Astrocyte (in vitro differentiated cells and primary cell): ENCODE measurements around the gene CFAP97. TPM values are rescaled to one million over a fixed set of nuclear protein-coding genes. Genes with fewer than 3 reads are reported as not detected.

ENCODE experiments used
- DNase-seq: peaks from one replicate; pipeline ENCODE4 v3.0.0-alpha.2; 2010; ENCODE audit warnings: low read depth
- FAIRE-seq: peaks from 2 replicates; lab custom pipeline; 2011; peaks lifted over from hg19 to GRCh38; lab: Jason Lieb, UNC
- H2AFZ ChIP-seq: 2 replicates; pipeline ENCODE4 v1.6.0; 2012; ENCODE audit warnings: low read depth, low read length, inconsistent platforms
- H3K27ac ChIP-seq: 2 replicates; pipeline ENCODE4 v1.5.1; 2011; ENCODE audit warnings: low read depth, low read length, inconsistent platforms
- H3K27me3 ChIP-seq: 2 replicates; pipeline ENCODE4 v1.6.0; 2011; ENCODE audit warnings: low read length, inconsistent platforms; ENCODE audit not compliant: insufficient read depth
- H3K36me3 ChIP-seq: 2 replicates; pipeline ENCODE4 v1.5.1; 2011; ENCODE audit warnings: low read length, inconsistent platforms; ENCODE audit not compliant: insufficient read depth
- H3K4me1 ChIP-seq: 2 replicates; pipeline ENCODE4 v1.5.1; 2011; ENCODE audit warnings: low read length, inconsistent platforms; ENCODE audit not compliant: insufficient read depth
- H3K4me2 ChIP-seq: 2 replicates; pipeline ENCODE4 v1.6.0; 2012; ENCODE audit warnings: low read length, inconsistent platforms
- H3K4me3 ChIP-seq: 2 replicates; pipeline ENCODE4 v1.5.1; 2011; ENCODE audit warnings: low read depth, mild to moderate bottlenecking, low read length, inconsistent platforms; ENCODE audit not compliant: insufficient read depth
- H3K79me2 ChIP-seq: 2 replicates; pipeline ENCODE4 v1.6.0; 2012; ENCODE audit warnings: mild to moderate bottlenecking, low read length, inconsistent platforms; ENCODE audit not compliant: insufficient read depth
- H3K9ac ChIP-seq: 2 replicates; pipeline ENCODE4 v1.6.0; 2012; ENCODE audit warnings: mild to moderate bottlenecking, low read length, inconsistent platforms
- H3K9me3 ChIP-seq: 2 replicates; pipeline ENCODE4 v1.5.1; 2012; ENCODE audit warnings: low read depth, mild to moderate bottlenecking, low read length, inconsistent platforms; ENCODE audit not compliant: insufficient read depth
- H4K20me1 ChIP-seq: 2 replicates; pipeline ENCODE4 v1.6.0; 2012; ENCODE audit warnings: low read length, inconsistent platforms; ENCODE audit not compliant: insufficient read depth
- H3K27ac Mint-ChIP-seq: one replicate; pipeline ENCODE4 v1.8.0; 2021; ENCODE audit warnings: mild to moderate bottlenecking, mixed read lengths; ENCODE audit not compliant: unreplicated experiment
- H3K27me3 Mint-ChIP-seq: one replicate; pipeline ENCODE4 v1.8.0; 2021; ENCODE audit warnings: low read depth, mixed read lengths; ENCODE audit not compliant: unreplicated experiment
- H3K36me3 Mint-ChIP-seq: one replicate; pipeline ENCODE4 v1.8.0; 2021; ENCODE audit warnings: low read depth, mixed read lengths; ENCODE audit not compliant: unreplicated experiment
- H3K4me1 Mint-ChIP-seq: one replicate; pipeline ENCODE4 v1.8.0; 2021; ENCODE audit warnings: low read depth, mixed read lengths; ENCODE audit not compliant: unreplicated experiment
- H3K4me3 Mint-ChIP-seq: one replicate; pipeline ENCODE4 v1.8.0; 2021; ENCODE audit warnings: mild to moderate bottlenecking, moderate library complexity, mixed read lengths; ENCODE audit not compliant: unreplicated experiment
- H3K9me3 Mint-ChIP-seq: one replicate; pipeline ENCODE4 v1.8.0; 2021; ENCODE audit warnings: mild to moderate bottlenecking, mixed read lengths; ENCODE audit not compliant: unreplicated experiment
- CTCF ChIP-seq: IDR thresholded peaks from 2 replicates; pipeline ENCODE4 v1.5.1; 2011; ENCODE audit warnings: low read depth, mild to moderate bottlenecking, inconsistent platforms, low read length, moderate library complexity; ENCODE audit not compliant: insufficient read depth
- EZH2 ChIP-seq: IDR thresholded peaks from 2 replicates; pipeline ENCODE4 v1.6.1; 2012; ENCODE audit warnings: mild to moderate bottlenecking, low read length, inconsistent platforms; ENCODE audit not compliant: insufficient read depth
- total RNA-seq: library from RNA; stranded (reverse); gene quantifications from 2 replicates; pipeline ENCODE4 v1.2.1, GENCODE V29; 2021

CFAP97 gene
- total RNA-seq, 1 donor from 2014 or later, result 22.7 TPM

- Mint-ChIP-seq H3K4me3 (no peak overlapping the region), H3K27ac (no peak overlapping the region), H3K9me3 (no peaks in the 10 kb centered on the region), H3K36me3 (peaks cover 3% of the 10 kb centered on the region), H3K4me1 (peaks cover 27% of the 10 kb centered on the region), H3K27me3 (no peaks in the 10 kb centered on the region)
- Histone ChIP-seq H3K27ac (peak overlapping the region; percentile 35), H3K79me2 (peaks cover 83% of the 10 kb centered on the region), H4K20me1 (peaks cover 57% of the 10 kb centered on the region), H3K36me3 (no peaks in the 10 kb centered on the region), H3K4me2 (peak overlapping the region; percentile 11), H3K27me3 (no peaks in the 10 kb centered on the region), H3K4me3 (no peak overlapping the region), H3K4me1 (peaks cover 21% of the 10 kb centered on the region), H2AFZ (no peak overlapping the region), H3K9ac (no peak overlapping the region), H3K9me3 (no peaks in the 10 kb centered on the region)
- FAIRE-seq, result peak; percentile 80
- DNase-seq, result peak; percentile 87
- no peak for TF ChIP-seq CTCF
- TF ChIP-seq EZH2, result no peak
These were observed 18.8 kb upstream of the CFAP97 start for GRCh38 chr4:185222598-185222997.

- H3K9me3 Mint-ChIP-seq, result no peaks in the 10 kb centered on the region
- peak; percentile 50 for FAIRE-seq
- H3K27me3 Mint-ChIP-seq, result no peaks in the 10 kb centered on the region
- H3K4me1 ChIP-seq, result peaks cover 23% of the 10 kb centered on the region
- peak overlapping the region; percentile 11 for H3K4me2 ChIP-seq
- H3K9me3 ChIP-seq, result no peaks in the 10 kb centered on the region
- no peak overlapping the region for H3K27ac Mint-ChIP-seq
- no peaks in the 10 kb centered on the region for H3K27me3 ChIP-seq
- no peak overlapping the region for H2AFZ ChIP-seq
- H3K36me3 ChIP-seq, result no peaks in the 10 kb centered on the region
- no peak for TF ChIP-seq CTCF
- TF ChIP-seq EZH2, result no peak
- peaks cover 83% of the 10 kb centered on the region for H3K79me2 ChIP-seq
- H3K9ac ChIP-seq, result no peak overlapping the region
- DNase-seq, result no peak
- H4K20me1 ChIP-seq, result peaks cover 52% of the 10 kb centered on the region
- peaks cover 29% of the 10 kb centered on the region for H3K4me1 Mint-ChIP-seq
- H3K4me3 ChIP-seq, result no peak overlapping the region
- H3K36me3 Mint-ChIP-seq, result peaks cover 3% of the 10 kb centered on the region
- no peak overlapping the region for H3K27ac ChIP-seq
- no peak overlapping the region for H3K4me3 Mint-ChIP-seq
These were observed 18.1 kb upstream of the CFAP97 start for GRCh38 chr4:185221912-185222311.

- peaks cover 52% of the 10 kb centered on the region for H4K20me1 ChIP-seq
- H3K9ac ChIP-seq, result no peak overlapping the region
- peaks cover 82% of the 10 kb centered on the region for H3K79me2 ChIP-seq
- H3K36me3 ChIP-seq, result no peaks in the 10 kb centered on the region
- Mint-ChIP-seq H3K27ac (peak overlapping the region; percentile 22), H3K36me3 (peaks cover 3% of the 10 kb centered on the region), H3K4me3 (no peak overlapping the region), H3K4me1 (peaks cover 32% of the 10 kb centered on the region), H3K27me3 (no peaks in the 10 kb centered on the region), H3K9me3 (no peaks in the 10 kb centered on the region)
- no peak overlapping the region for H3K4me3 ChIP-seq
- H3K4me1 ChIP-seq, result peaks cover 25% of the 10 kb centered on the region
- TF ChIP-seq EZH2, result no peak
- no peak for TF ChIP-seq CTCF
- H3K27ac ChIP-seq, result no peak overlapping the region
- FAIRE-seq (peak; percentile 9), DNase-seq (no peak)
- peak overlapping the region; percentile 4 for H3K4me2 ChIP-seq
- no peak overlapping the region for H2AFZ ChIP-seq
- H3K9me3 ChIP-seq, result no peaks in the 10 kb centered on the region
- no peaks in the 10 kb centered on the region for H3K27me3 ChIP-seq
These were observed 17.7 kb upstream of the CFAP97 start for GRCh38 chr4:185221491-185221890.
